Skeletal muscle satellite cell (primary cell): Measurements from ENCODE around the gene C16orf74.

ENCODE experiments used
- H3K27me3 ChIP-seq: 2 replicates; pipeline ENCODE4 v1.7.0; 2013; ENCODE audit warnings: low read length; ENCODE audit not compliant: control insufficient read depth, insufficient read depth
- H3K36me3 ChIP-seq: 2 replicates; pipeline ENCODE4 v1.7.0; 2013; ENCODE audit warnings: mild to moderate bottlenecking, control low read depth, low read length; ENCODE audit not compliant: insufficient read depth
- H3K4me1 ChIP-seq: 2 replicates; pipeline ENCODE4 v1.7.0; 2013; ENCODE audit warnings: low read length; ENCODE audit not compliant: control insufficient read depth, insufficient read depth
- H3K4me2 ChIP-seq: 2 replicates; pipeline ENCODE4 v1.7.0; 2013; ENCODE audit warnings: mild to moderate bottlenecking, low read length
- H3K4me3 ChIP-seq: 2 replicates; pipeline ENCODE4 v1.7.0; 2013; ENCODE audit warnings: low read length
- H3K9ac ChIP-seq: 2 replicates; pipeline ENCODE4 v1.7.0; 2013; ENCODE audit warnings: mild to moderate bottlenecking, low read depth, low read length, moderate library complexity
- H3K9me3 ChIP-seq: replicated peaks from 2 replicates; pipeline ENCODE4 v1.7.0; 2013; ENCODE audit warnings: mild to moderate bottlenecking, control low read depth, low read length

C16orf74 gene

GRCh38 chr16:85712801-85713200 lies 38.1 kb downstream of the C16orf74 start:
- no peaks in the 10 kb centered on the region for H3K27me3 ChIP-seq
- no peak overlapping the region for H3K4me3 ChIP-seq
- H3K4me1 ChIP-seq: peaks cover 20% of the 10 kb centered on the region
- peaks cover 7% of the 10 kb centered on the region for H3K9me3 ChIP-seq
- no peak overlapping the region for H3K9ac ChIP-seq
- H3K4me2 ChIP-seq: no peak overlapping the region
- no peaks in the 10 kb centered on the region for H3K36me3 ChIP-seq

- no peaks in the 10 kb centered on the region for H3K36me3 ChIP-seq
- peaks cover 20% of the 10 kb centered on the region for H3K4me1 ChIP-seq
- H3K9ac ChIP-seq: no peak overlapping the region
- peaks cover 7% of the 10 kb centered on the region for H3K9me3 ChIP-seq
- no peaks in the 10 kb centered on the region for H3K27me3 ChIP-seq
- H3K4me3 ChIP-seq: no peak overlapping the region
- no peak overlapping the region for H3K4me2 ChIP-seq
These were observed 38.8 kb downstream of the C16orf74 start for GRCh38 chr16:85711982-85712587.

- Histone ChIP-seq H3K9ac (no peak overlapping the region), H3K36me3 (no peaks in the 10 kb centered on the region), H3K27me3 (no peaks in the 10 kb centered on the region), H3K9me3 (peaks cover 7% of the 10 kb centered on the region), H3K4me3 (no peak overlapping the region), H3K4me2 (no peak overlapping the region), H3K4me1 (peaks cover 7% of the 10 kb centered on the region)
These were observed 40.2 kb downstream of the C16orf74 start for GRCh38 chr16:85710732-85711131.

GRCh38 chr16:85709766-85710585 lies 40.9 kb downstream of the C16orf74 start:
- peaks cover 7% of the 10 kb centered on the region for H3K9me3 ChIP-seq
- no peak overlapping the region for H3K4me2 ChIP-seq
- H3K9ac ChIP-seq: no peak overlapping the region
- no peaks in the 10 kb centered on the region for H3K36me3 ChIP-seq
- no peaks in the 10 kb centered on the region for H3K27me3 ChIP-seq
- no peaks in the 10 kb centered on the region for H3K4me1 ChIP-seq
- no peak overlapping the region for H3K4me3 ChIP-seq

- H3K27me3 ChIP-seq: no peaks in the 10 kb centered on the region
- H3K9me3 ChIP-seq: peaks cover 7% of the 10 kb centered on the region
- H3K4me3 ChIP-seq: no peak overlapping the region
- no peaks in the 10 kb centered on the region for H3K36me3 ChIP-seq
- no peak overlapping the region for H3K9ac ChIP-seq
- no peaks in the 10 kb centered on the region for H3K4me1 ChIP-seq
- H3K4me2 ChIP-seq: no peak overlapping the region
These were observed 42.6 kb downstream of the C16orf74 start for GRCh38 chr16:85708338-85708737.

GRCh38 chr16:85707528-85708095 lies 43.3 kb downstream of the C16orf74 start:
- Histone ChIP-seq H3K27me3 (no peaks in the 10 kb centered on the region), H3K4me3 (no peak overlapping the region), H3K9me3 (peaks cover 7% of the 10 kb centered on the region), H3K36me3 (no peaks in the 10 kb centered on the region), H3K9ac (no peak overlapping the region), H3K4me1 (no peaks in the 10 kb centered on the region), H3K4me2 (no peak overlapping the region)

GRCh38 chr16:85706449-85707034 lies 44.4 kb downstream of the C16orf74 start:
- Histone ChIP-seq H3K9me3 (no peaks in the 10 kb centered on the region), H3K4me3 (no peak overlapping the region), H3K9ac (no peak overlapping the region), H3K4me1 (no peaks in the 10 kb centered on the region), H3K36me3 (no peaks in the 10 kb centered on the region), H3K27me3 (peaks cover 4% of the 10 kb centered on the region), H3K4me2 (no peak overlapping the region)

GRCh38 chr16:85704900-85705846 lies 45.7 kb downstream of the C16orf74 start:
- Histone ChIP-seq H3K36me3 (no peaks in the 10 kb centered on the region), H3K4me2 (no peak overlapping the region), H3K4me1 (no peaks in the 10 kb centered on the region), H3K27me3 (peaks cover 4% of the 10 kb centered on the region), H3K9me3 (no peaks in the 10 kb centered on the region), H3K9ac (no peak overlapping the region), H3K4me3 (no peak overlapping the region)

- H3K9me3 ChIP-seq: no peaks in the 10 kb centered on the region
- no peak overlapping the region for H3K4me3 ChIP-seq
- peaks cover 8% of the 10 kb centered on the region for H3K4me1 ChIP-seq
- peaks cover 4% of the 10 kb centered on the region for H3K27me3 ChIP-seq
- H3K36me3 ChIP-seq: no peaks in the 10 kb centered on the region
- no peak overlapping the region for H3K9ac ChIP-seq
- H3K4me2 ChIP-seq: no peak overlapping the region
These were observed 46.9 kb downstream of the C16orf74 start for GRCh38 chr16:85704011-85704410.

- no peaks in the 10 kb centered on the region for H3K9me3 ChIP-seq
- no peaks in the 10 kb centered on the region for H3K36me3 ChIP-seq
- no peak overlapping the region for H3K9ac ChIP-seq
- H3K4me1 ChIP-seq: peaks cover 8% of the 10 kb centered on the region
- H3K4me2 ChIP-seq: no peak overlapping the region
- H3K27me3 ChIP-seq: peaks cover 42% of the 10 kb centered on the region
- H3K4me3 ChIP-seq: no peak overlapping the region
These were observed 51.3 kb downstream of the C16orf74 start for GRCh38 chr16:85699628-85700027.
